Brain microvascular endothelial cell (primary cell): ENCODE data around the gene NKX1-2.

Source experiments
- DNase-seq: peaks from one replicate; pipeline ENCODE4 v3.0.0-alpha.2; 2020
- H3K27ac ChIP-seq: fragments of 250-450 bp; sonication (Bioruptor Pico); 2 replicates; pipeline ENCODE4 v1.5.1; 2020; ENCODE audit warnings: mild to moderate bottlenecking, moderate library complexity
- H3K27me3 ChIP-seq: fragments of 250-450 bp; sonication (Bioruptor Pico); replicated peaks from 2 replicates; pipeline ENCODE4 v1.5.1; 2020; ENCODE audit warnings: mild to moderate bottlenecking
- H3K36me3 ChIP-seq: fragments of 250-450 bp; sonication (Bioruptor Pico); replicated peaks from 2 replicates; pipeline ENCODE4 v1.5.1; 2020; ENCODE audit warnings: mild to moderate bottlenecking
- H3K4me3 ChIP-seq: 2 replicates; pipeline ENCODE4 v1.5.1; 2011; ENCODE audit warnings: low read depth, mild to moderate bottlenecking, control low read depth, low read length, moderate library complexity
- in situ Hi-C: cut with HindIII; loops from 2 replicates; pipeline ENCODE4 v1.10.0; 2017; ENCODE audit warnings: low sequenced_read_pairs, low pct_ligation_motif_present
- TF ChIP-seq, protein P1 (sequence below): IDR thresholded peaks from 2 replicates; pipeline ENCODE4 v1.5.1; 2011; ENCODE audit warnings: low read depth, mild to moderate bottlenecking, moderate library complexity, low read length, control low read depth, inconsistent platforms; ENCODE audit errors: missing control alignments

The NKX1-2 gene

DNA sequence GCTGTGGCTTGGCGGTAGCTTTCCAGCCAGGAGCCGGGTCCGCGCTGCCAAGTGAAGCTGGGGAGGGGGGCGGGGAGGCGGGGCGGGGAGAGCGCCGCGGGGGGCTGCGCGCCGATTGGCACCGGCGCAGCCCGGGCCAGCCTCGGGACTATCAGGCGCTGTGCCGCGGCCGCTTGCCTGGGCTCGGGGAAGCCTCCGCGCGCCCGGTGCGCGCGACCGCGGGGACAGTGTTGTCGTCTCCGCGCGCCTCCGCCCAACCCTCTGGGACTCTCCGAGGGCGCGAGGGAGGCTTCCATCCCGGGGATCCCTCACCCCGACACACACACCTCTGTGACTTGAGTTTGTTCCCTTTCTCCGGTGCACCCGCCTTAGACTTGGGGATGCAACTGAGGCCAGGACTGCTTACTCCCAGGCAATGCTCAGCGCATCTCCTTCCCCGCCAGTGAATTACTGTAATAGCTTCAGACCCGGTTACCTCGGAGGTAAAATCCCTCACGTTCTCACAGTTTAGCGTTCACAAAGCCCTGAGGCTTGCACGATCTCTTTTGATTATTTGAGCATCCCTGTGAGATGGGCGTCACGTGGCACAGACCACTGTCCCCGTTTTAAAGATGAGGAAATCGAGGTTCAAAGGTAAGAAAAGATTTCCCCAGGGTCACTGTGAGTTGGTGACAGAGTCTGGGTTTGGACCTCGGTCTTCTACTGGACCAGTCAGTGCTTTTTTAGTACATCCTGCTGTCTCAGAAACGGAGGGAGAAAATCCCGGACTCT is at the start of gene NKX1-2:
Gene NKX1-2, minus strand, starts transcription at position 24 of the 771 bp plus-strand sequence. CDS start 92 bp downstream, outside the sequence.
- TF ChIP-seq, protein P1, sequence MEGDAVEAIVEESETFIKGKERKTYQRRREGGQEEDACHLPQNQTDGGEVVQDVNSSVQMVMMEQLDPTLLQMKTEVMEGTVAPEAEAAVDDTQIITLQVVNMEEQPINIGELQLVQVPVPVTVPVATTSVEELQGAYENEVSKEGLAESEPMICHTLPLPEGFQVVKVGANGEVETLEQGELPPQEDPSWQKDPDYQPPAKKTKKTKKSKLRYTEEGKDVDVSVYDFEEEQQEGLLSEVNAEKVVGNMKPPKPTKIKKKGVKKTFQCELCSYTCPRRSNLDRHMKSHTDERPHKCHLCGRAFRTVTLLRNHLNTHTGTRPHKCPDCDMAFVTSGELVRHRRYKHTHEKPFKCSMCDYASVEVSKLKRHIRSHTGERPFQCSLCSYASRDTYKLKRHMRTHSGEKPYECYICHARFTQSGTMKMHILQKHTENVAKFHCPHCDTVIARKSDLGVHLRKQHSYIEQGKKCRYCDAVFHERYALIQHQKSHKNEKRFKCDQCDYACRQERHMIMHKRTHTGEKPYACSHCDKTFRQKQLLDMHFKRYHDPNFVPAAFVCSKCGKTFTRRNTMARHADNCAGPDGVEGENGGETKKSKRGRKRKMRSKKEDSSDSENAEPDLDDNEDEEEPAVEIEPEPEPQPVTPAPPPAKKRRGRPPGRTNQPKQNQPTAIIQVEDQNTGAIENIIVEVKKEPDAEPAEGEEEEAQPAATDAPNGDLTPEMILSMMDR, result no peak
- Histone ChIP-seq H3K36me3 (no peaks in the 10 kb centered on the region), H3K27me3 (peaks cover 64% of the 10 kb centered on the region), H3K27ac (no peak within 1 kb of the TSS), H3K4me3 (no peak within 1 kb of the TSS)
- DNase-seq, result no peak
- in situ Hi-C loops, result no loop called here

DNA sequence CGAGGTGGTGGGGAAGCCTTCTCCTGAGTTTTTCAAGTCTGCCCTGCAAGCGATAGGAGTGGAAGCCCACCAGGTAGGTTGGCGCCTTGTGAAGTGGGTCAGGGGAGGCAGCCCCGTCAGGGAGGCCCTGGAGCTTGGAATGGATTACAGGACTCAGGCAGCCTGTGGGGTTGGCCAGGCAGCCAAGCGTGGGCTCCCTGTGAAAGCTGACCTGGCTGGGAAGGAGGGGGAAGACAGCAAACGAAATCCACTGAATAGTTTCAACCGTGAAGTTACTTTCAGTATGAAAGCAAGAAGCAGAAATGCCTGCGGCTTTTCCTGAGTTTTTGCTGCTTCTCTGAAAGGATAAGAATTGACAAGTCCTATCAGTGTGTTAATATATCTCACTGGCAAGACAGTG is 48.2 kb upstream of the NKX1-2 start:
- Histone ChIP-seq H3K27ac (no peak overlapping the region), H3K4me3 (no peak overlapping the region), H3K36me3 (no peaks in the 10 kb centered on the region), H3K27me3 (no peaks in the 10 kb centered on the region)
- no peak for DNase-seq
- in situ Hi-C loops, result no loop called here
- TF ChIP-seq, protein P1, result no peak

DNA sequence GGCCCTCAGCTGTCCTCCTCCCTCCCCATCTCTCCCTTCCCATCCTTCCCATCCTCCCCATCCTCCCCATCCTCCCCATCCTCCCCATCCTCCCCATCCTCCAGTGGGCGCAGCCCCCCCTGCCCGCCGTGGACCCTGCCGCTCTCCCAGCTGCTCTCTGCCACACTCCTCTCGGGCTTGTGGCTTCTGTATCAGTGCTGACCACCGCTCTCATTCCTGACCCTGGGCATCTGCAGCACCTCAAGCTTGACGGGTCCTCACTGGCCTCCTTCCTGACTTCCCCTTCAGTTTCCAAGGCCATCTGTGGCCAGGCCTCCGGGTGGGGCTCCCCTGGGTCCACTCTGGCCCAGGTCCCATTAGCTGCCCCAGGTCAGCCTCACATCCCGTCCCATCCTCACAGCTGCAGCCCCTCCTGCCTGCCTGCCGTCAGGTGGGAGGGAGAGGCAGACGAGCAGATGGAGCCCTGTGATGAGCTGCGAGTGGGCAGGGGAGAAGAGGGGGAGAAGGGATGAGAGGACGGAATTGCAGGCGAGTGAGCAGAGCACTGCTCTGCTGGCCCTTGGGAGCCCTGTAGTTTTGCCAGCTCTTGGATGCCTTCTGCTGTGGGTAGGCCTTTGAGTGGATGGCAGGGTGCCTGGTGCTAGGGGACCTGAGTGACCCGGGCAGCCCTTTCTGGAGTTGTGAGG is 47.5 kb upstream of the NKX1-2 start:
- no peak overlapping the region for H3K27ac ChIP-seq
- in situ Hi-C loops, result no loop called here
- DNase-seq, result no peak
- H3K27me3 ChIP-seq, result no peaks in the 10 kb centered on the region
- H3K36me3 ChIP-seq, result no peaks in the 10 kb centered on the region
- no peak overlapping the region for H3K4me3 ChIP-seq
- TF ChIP-seq, protein P1, result no peak

DNA sequence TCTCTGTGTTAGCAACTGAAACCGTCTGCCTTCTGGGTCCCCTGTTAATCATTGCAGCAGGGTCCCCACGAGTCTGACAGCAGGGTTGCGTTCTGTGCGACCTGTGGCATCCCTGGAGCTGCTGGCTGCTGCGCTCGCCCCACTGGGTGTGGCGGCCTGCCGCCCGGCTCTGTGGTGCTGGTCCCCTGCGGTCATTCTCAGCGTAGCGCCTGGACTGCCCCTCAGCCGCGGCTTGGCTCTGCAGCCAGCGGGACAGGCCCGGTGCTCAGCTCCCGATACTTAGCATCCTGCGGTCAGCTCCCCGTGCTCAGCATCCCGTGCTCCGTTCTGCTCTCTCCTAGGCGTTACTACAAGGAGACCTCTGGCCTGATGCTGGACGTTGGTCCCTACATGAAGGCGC is 46.8 kb upstream of the NKX1-2 start:
- H3K27me3 ChIP-seq, result no peaks in the 10 kb centered on the region
- TF ChIP-seq, protein P1, result no peak
- no peak for DNase-seq
- no peak overlapping the region for H3K27ac ChIP-seq
- no peak overlapping the region for H3K4me3 ChIP-seq
- in situ Hi-C loops, result no loop called here
- H3K36me3 ChIP-seq, result no peaks in the 10 kb centered on the region

DNA sequence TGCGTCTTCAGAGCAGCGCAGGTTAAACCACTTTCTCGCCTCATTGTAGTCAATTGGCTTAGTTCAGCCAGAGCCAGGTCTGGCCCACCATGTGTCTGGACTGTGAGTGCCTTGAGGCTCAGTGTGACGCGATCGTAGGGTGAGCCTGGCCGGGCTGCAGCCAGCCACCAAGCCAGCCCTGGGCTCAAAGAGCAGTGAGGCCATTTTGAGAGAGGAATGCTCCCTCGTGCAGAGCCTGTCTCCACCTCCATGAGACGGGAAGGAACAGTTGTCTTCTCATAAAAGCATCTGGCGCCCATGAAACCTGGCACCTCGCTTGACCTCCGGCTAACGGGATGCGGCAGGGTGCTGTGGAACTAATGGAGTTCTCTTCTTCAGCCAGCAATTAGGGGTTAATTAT is 46.3 kb upstream of the NKX1-2 start:
- in situ Hi-C loops, result no loop called here
- no peaks in the 10 kb centered on the region for H3K27me3 ChIP-seq
- TF ChIP-seq, protein P1, result no peak
- DNase-seq, result no peak
- no peak overlapping the region for H3K4me3 ChIP-seq
- no peaks in the 10 kb centered on the region for H3K36me3 ChIP-seq
- H3K27ac ChIP-seq, result no peak overlapping the region
